Uterus (tissue), 4 donors: ENCODE measurements around the gene SIGLEC12. TPM values are rescaled to one million over a fixed set of nuclear protein-coding genes. Genes with fewer than 3 reads are reported as not detected.

Experiments
- DNase-seq, 2 donors: peaks; one replicate each; pipeline ENCODE4 v3.0.0-alpha.2; 2019 to 2020
- H3K27ac ChIP-seq, 2 donors: fragments of 200-600 bp; sonication (generic); 1 replicate in 1 of 2; 2 replicates in 1 of 2; pipeline ENCODE4 v1.5.1; 2016 to 2018
- H3K27me3 ChIP-seq, 2 donors: fragments of 200-600 bp; sonication (generic); one replicate each; pipeline ENCODE4 v1.5.1; 2018 to 2019; ENCODE audit warnings: control low read depth in 1 of 2
- H3K36me3 ChIP-seq, 2 donors: fragments of 200-600 bp; sonication (generic); one replicate each; pipeline ENCODE4 v1.5.1; 2019; ENCODE audit warnings: control low read depth in 1 of 2
- H3K4me1 ChIP-seq, 2 donors: fragments of 200-600 bp; sonication (generic); one replicate each; pipeline ENCODE4 v1.5.1; 2018 to 2019; ENCODE audit warnings: control low read depth in 1 of 2
- H3K4me3 ChIP-seq, 2 donors: fragments of 200-600 bp; sonication (generic); 1 replicate in 1 of 2; 2 replicates in 1 of 2; pipeline ENCODE4 v1.5.1; 2018 to 2019; ENCODE audit warnings: mild to moderate bottlenecking in 1 of 2
- H3K9me3 ChIP-seq, 2 donors: fragments of 200-600 bp; sonication (generic); one replicate each; pipeline ENCODE4 v1.5.1; 2019; ENCODE audit warnings: control low read depth in 1 of 2
- CTCF ChIP-seq, 4 experiments: fragments of 200-600 bp in 2 of 4; fragments of 450-650 bp in 2 of 4; sonication (generic) in 2 of 4; IDR thresholded peaks; one replicate each; pipeline ENCODE4 v1.5.1; 2016 to 2019; ENCODE audit warnings: antibody characterized with exemption in 4 of 4, mild to moderate bottlenecking in 2 of 4, moderate library complexity in 1 of 4
- POLR2A ChIP-seq, 2 donors: fragments of 450-650 bp; IDR thresholded peaks; one replicate each; pipeline ENCODE4 v1.6.1; 2016; ENCODE audit warnings: antibody characterized with exemption in 2 of 2, mild to moderate bottlenecking in 1 of 2, moderate library complexity in 1 of 2
- intact Hi-C: fragments of 100-400 bp; cut with DNase I; formaldehyde crosslinking; loops from one replicate; pipeline ENCODE4 v1.15.1; 2023; ENCODE audit warnings: low total_unique reads
- total RNA-seq, 4 donors: library from RNA; depleted of rRNA in 3 of 4; stranded (reverse); fragments of >200 nt in 3 of 4; gene quantifications; one replicate each; pipeline versions ENCODE4 v1.1.0 to v1.2.4, GENCODE V29; 2014 to 2023
- donor health status: DM: yes; HTN: yes; CAD: no.

The SIGLEC12 gene
- total RNA-seq, 4 donors from 2014 or later = 0.21 to 0.40 TPM; not detected in 2

DNA sequence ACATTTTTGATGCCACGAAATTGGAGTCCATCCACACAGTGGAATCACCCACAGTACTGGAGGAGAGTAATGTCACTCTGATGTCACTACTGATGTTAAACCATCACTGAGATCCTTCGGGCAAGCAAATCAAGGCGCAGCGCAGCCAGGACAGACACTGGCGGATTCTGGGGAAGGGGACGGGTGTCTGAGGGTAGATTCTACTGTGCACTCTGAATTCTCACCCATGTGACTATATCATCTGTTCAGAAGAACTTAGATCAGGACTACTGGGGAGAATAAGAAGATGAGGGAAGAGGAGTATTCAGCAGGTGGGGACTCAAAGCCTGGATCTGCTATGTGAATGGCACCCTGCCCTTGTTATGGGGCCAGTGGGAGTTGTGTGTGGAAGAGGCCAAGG is 42.4 kb upstream of the SIGLEC12 start:
- H3K4me3 ChIP-seq = no peak overlapping the region
- no peak for DNase-seq
- intact Hi-C loops = no loop called here
- no peaks in the 10 kb centered on the region for H3K4me1 ChIP-seq
- no peaks in the 10 kb centered on the region for H3K36me3 ChIP-seq
- TF ChIP-seq CTCF (IDR thresholded peaks at IDR 0.05) = no peak
- no peak for TF ChIP-seq POLR2A (IDR thresholded peaks at IDR 0.05)
- no peaks in the 10 kb centered on the region for H3K9me3 ChIP-seq
- H3K27ac ChIP-seq = no peak overlapping the region
- H3K27me3 ChIP-seq = no peaks in the 10 kb centered on the region

GRCh38 chr19:51542699-51543098 is 41.1 kb upstream of the SIGLEC12 start:
- Histone ChIP-seq H3K27ac (no peak overlapping the region), H3K27me3 (no peaks in the 10 kb centered on the region), H3K4me3 (no peak overlapping the region), H3K4me1 (no peaks in the 10 kb centered on the region), H3K9me3 (no peaks in the 10 kb centered on the region), H3K36me3 (no peaks in the 10 kb centered on the region)
- TF ChIP-seq CTCF (IDR thresholded peaks at IDR 0.05) (no peak), POLR2A (IDR thresholded peaks at IDR 0.05) (no peak)
- DNase-seq = no peak
- intact Hi-C loops = no loop called here

DNA sequence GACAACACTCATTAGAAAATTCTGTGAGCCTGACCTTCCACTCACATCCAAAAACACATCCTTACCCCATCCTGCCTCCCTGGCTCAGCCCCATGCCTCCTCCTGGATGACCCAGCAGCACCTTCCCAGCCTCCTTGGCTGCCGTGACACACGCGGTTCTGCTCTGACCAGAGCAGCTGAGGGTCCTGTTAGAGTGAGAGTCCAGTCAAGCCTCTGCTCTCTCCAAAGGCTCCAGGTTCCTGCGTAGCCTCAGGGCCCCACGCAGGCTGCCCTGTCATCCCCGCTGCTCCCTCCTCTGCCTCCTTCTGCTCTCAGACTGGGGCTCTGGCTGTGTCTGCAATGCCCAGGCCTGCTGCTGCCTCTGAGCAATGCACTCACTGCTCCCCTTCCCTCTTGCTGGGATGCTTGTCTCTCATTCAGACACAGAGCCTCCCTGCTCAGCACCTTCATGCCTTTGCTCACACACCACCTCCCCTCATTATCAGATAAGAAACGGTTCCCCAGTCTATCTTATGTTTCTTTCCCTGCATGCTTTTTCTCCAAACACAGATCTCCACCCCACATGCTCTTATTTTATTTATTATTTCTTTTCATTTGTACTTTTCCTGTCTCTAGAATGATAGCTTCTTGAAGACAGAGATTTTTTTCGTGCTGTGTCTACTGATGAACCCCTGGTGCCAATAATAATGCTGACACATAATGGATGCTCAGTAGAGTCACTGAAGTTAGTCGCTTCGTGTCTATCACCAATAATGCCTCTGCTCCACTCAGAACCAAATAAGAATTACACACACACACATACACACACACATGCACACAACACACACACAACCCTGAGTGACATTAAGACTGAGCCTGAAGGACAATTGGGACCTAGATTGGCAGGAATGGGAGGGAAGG is 40.1 kb upstream of the SIGLEC12 start:
- Histone ChIP-seq H3K9me3 (no peaks in the 10 kb centered on the region), H3K36me3 (no peaks in the 10 kb centered on the region), H3K27me3 (no peaks in the 10 kb centered on the region), H3K27ac (no peak overlapping the region), H3K4me1 (no peaks in the 10 kb centered on the region), H3K4me3 (no peak overlapping the region)
- no peak for TF ChIP-seq POLR2A (IDR thresholded peaks at IDR 0.05)
- TF ChIP-seq CTCF (IDR thresholded peaks at IDR 0.05) = no peak
- no peak for DNase-seq
- intact Hi-C loops = no loop called here

DNA sequence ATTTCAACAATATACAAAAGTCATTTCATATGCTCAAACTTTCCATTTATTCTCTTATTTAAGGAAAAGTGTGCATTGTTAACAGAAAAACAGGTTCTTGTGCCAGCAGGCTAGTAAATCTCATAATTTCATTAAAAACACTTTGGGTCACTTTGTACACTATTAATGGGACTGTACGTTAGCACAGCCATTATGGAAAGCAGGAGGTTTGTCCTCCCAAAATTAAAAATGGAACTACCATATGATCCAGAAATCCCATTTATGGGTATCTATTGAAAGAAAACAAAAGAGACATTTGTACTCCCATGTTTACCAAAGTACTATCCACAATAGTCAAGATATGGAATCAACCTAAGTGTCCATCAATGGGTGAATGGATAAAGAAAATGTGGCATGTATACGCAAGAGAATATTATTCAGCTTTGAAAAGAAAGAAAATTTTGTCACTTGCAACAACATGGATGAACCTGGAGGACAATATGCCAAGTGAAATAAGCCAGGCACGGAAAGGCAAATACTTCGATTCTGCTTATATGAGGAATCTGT is 38.3 kb upstream of the SIGLEC12 start:
- Histone ChIP-seq H3K4me1 (no peaks in the 10 kb centered on the region), H3K27me3 (no peaks in the 10 kb centered on the region), H3K4me3 (no peak overlapping the region), H3K36me3 (no peaks in the 10 kb centered on the region), H3K27ac (no peak overlapping the region), H3K9me3 (no peaks in the 10 kb centered on the region)
- DNase-seq = no peak
- intact Hi-C loops = no loop called here
- TF ChIP-seq POLR2A (IDR thresholded peaks at IDR 0.05) (no peak), CTCF (IDR thresholded peaks at IDR 0.05) (no peak)

DNA sequence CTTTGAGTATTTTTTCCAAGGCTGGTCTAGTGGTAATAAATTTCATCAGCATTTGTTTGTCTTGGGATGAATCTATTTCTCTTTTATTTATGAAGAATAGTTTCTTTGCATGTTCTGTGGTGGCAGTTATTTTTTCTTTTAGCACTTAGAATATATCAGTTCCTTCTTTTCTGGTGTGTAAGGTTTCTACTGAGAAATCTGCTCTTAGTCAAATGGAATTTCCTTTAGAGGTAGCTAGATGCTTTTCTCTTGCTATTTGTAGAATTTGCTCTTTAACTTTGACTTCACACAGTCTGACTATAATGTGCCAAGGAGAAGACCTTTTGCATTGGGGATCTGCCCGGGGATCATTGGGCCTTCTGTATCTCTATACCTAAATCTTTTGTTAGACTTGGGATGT is 33.9 kb upstream of the SIGLEC12 start:
- H3K9me3 ChIP-seq = no peaks in the 10 kb centered on the region
- no peaks in the 10 kb centered on the region for H3K4me1 ChIP-seq
- no peak overlapping the region for H3K4me3 ChIP-seq
- intact Hi-C loops = no loop called here
- H3K36me3 ChIP-seq = no peaks in the 10 kb centered on the region
- H3K27me3 ChIP-seq = no peaks in the 10 kb centered on the region
- no peak overlapping the region for H3K27ac ChIP-seq
- no peak for DNase-seq
- TF ChIP-seq CTCF (IDR thresholded peaks at IDR 0.05) (no peak), POLR2A (IDR thresholded peaks at IDR 0.05) (no peak)
